ENCODE measurements around the gene DGCR8. TPM values are rescaled to one million over a fixed set of nuclear protein-coding genes. Genes with fewer than 3 reads are reported as not detected.

DGCR8 gene
- total RNA-seq, 1 donor from 2014 or later: 29.0 TPM

DNA sequence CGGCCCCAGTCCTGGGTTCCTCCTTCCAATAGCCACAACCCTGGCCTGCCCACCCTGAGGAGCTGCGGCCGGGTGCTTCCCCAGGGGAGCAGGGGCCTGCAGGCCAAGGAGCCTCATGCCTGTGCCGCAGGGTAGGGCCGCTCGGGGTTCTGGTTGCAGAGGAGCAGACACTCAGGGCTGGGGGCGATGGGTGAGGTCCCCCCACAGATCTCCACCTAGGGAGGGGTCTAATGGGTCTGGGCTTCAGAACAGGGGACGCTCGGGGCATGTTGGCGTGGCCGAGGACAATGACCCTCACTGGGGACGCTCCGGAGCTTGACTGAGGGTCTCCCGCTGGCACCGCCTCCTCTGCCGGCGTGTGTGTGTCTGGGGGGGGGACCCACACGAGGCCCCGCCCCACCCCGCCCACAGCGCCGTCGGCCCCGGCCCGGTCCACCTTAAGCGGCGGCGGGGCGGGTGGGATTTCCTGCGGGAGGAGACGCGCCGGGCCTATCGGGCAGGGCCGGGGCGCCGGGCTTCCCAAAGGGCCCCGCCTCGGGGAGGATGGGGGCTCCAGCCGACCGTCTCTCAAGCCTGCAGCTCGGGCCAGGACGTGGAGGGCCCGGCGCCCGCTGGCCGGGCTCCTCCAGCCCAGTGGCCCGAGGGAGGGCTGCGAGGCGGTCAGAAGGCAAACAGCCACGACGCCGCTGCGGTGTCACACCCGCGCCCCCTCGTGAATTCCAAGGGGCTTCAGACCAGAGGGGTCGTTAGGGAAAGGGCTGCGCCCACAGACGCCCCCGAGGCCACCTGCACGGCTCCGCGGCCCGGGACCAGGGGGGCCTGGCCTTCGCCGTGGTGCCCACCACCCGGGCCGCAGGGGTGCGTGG lies 50.9 kb downstream of the DGCR8 start:
- Mint-ChIP-seq H3K27ac (ENCODE audit: unreplicated experiment) (no peak overlapping the region), H3K4me1 (ENCODE audit: low read depth, unreplicated experiment) (peaks cover 4% of the 10 kb centered on the region), H3K4me3 (ENCODE audit: unreplicated experiment) (peak overlapping the region; percentile 68), H3K27me3 (ENCODE audit: low read depth, unreplicated experiment) (no peaks in the 10 kb centered on the region), H3K9me3 (ENCODE audit: unreplicated experiment) (no peaks in the 10 kb centered on the region), H3K36me3 (ENCODE audit: low read depth, unreplicated experiment) (peaks cover 6% of the 10 kb centered on the region)
- Histone ChIP-seq H3K79me2 (ENCODE audit: insufficient read depth, low read length) (peaks cover 41% of the 10 kb centered on the region), H3K4me3 (ENCODE audit: insufficient read depth, low read depth, low read length) (peak overlapping the region; percentile 70), H3K9ac (ENCODE audit: low read length) (peak overlapping the region; percentile 81), H3K4me1 (ENCODE audit: insufficient read depth, low read length) (peaks cover 8% of the 10 kb centered on the region), H2AFZ (ENCODE audit: low read depth, low read length) (peak overlapping the region; percentile 71), H3K27me3 (ENCODE audit: insufficient read depth, low read length) (no peaks in the 10 kb centered on the region), H3K9me3 (ENCODE audit: insufficient read depth, low read depth, low read length) (no peaks in the 10 kb centered on the region), H3K27ac (ENCODE audit: low read depth, low read length) (peak overlapping the region; percentile 59), H3K4me2 (ENCODE audit: low read length) (peak overlapping the region; percentile 87), H4K20me1 (ENCODE audit: insufficient read depth, low read length) (peaks cover 38% of the 10 kb centered on the region), H3K36me3 (ENCODE audit: insufficient read depth, low read length) (peaks cover 3% of the 10 kb centered on the region)
- DNase-seq (ENCODE audit: low read depth) (peak; percentile 66), FAIRE-seq (no peak)
- TF ChIP-seq, protein P1, sequence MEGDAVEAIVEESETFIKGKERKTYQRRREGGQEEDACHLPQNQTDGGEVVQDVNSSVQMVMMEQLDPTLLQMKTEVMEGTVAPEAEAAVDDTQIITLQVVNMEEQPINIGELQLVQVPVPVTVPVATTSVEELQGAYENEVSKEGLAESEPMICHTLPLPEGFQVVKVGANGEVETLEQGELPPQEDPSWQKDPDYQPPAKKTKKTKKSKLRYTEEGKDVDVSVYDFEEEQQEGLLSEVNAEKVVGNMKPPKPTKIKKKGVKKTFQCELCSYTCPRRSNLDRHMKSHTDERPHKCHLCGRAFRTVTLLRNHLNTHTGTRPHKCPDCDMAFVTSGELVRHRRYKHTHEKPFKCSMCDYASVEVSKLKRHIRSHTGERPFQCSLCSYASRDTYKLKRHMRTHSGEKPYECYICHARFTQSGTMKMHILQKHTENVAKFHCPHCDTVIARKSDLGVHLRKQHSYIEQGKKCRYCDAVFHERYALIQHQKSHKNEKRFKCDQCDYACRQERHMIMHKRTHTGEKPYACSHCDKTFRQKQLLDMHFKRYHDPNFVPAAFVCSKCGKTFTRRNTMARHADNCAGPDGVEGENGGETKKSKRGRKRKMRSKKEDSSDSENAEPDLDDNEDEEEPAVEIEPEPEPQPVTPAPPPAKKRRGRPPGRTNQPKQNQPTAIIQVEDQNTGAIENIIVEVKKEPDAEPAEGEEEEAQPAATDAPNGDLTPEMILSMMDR (IDR thresholded peaks at IDR 0.05; ENCODE audit: insufficient read depth, low read depth, low read length): no peak
- TF ChIP-seq EZH2 (IDR thresholded peaks at IDR 0.05; ENCODE audit: insufficient read depth, low read length): no peak

DNA sequence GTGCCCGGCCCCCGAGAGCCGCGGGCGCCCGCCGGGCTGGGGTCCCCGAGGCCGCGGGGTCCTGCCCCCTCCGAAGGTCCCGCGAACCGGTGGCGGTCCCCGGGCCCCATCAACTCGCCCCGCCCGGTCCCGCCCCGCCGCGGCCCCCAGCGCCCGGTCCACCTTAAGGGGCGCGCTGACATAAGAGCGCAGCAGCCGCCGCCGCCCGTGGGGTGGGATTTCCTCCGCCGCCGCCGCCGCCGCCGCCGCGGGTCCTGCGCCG lies 51.5 kb downstream of the DGCR8 start, which contains the start of gene ZDHHC8:
Gene ZDHHC8 (plus strand): TSS at position 208 of the 262 bp plus-strand sequence. CDS start 144 bp downstream, outside the sequence.
- Mint-ChIP-seq H3K27ac (ENCODE audit: unreplicated experiment) (no peak within 1 kb of the TSS), H3K36me3 (ENCODE audit: low read depth, unreplicated experiment) (peaks cover 6% of the 10 kb centered on the region), H3K4me1 (ENCODE audit: low read depth, unreplicated experiment) (peaks cover 6% of the 10 kb centered on the region), H3K9me3 (ENCODE audit: unreplicated experiment) (no peaks in the 10 kb centered on the region), H3K4me3 (ENCODE audit: unreplicated experiment) (peak within 1 kb of the TSS; percentile 84), H3K27me3 (ENCODE audit: low read depth, unreplicated experiment) (no peaks in the 10 kb centered on the region)
- Histone ChIP-seq H3K9me3 (ENCODE audit: insufficient read depth, low read depth, low read length) (no peaks in the 10 kb centered on the region), H3K4me3 (ENCODE audit: insufficient read depth, low read depth, low read length) (peak within 1 kb of the TSS; percentile 70), H3K27ac (ENCODE audit: low read depth, low read length) (peak within 1 kb of the TSS; percentile 59), H3K79me2 (ENCODE audit: insufficient read depth, low read length) (peaks cover 46% of the 10 kb centered on the region), H3K4me2 (ENCODE audit: low read length) (peak within 1 kb of the TSS; percentile 97), H3K27me3 (ENCODE audit: insufficient read depth, low read length) (no peaks in the 10 kb centered on the region), H3K9ac (ENCODE audit: low read length) (peak within 1 kb of the TSS; percentile 82), H3K36me3 (ENCODE audit: insufficient read depth, low read length) (no peaks in the 10 kb centered on the region), H4K20me1 (ENCODE audit: insufficient read depth, low read length) (peaks cover 41% of the 10 kb centered on the region), H3K4me1 (ENCODE audit: insufficient read depth, low read length) (peaks cover 8% of the 10 kb centered on the region), H2AFZ (ENCODE audit: low read depth, low read length) (peak within 1 kb of the TSS; percentile 71)
- no peak for FAIRE-seq
- TF ChIP-seq EZH2 (IDR thresholded peaks at IDR 0.05; ENCODE audit: insufficient read depth, low read length): no peak
- TF ChIP-seq, protein P1 (IDR thresholded peaks at IDR 0.05; ENCODE audit: insufficient read depth, low read depth, low read length): no peak
- no peak for DNase-seq (ENCODE audit: low read depth)

Measured in astrocyte (in vitro differentiated cells and primary cell).